Endothelial cell of umbilical vein (primary cell): ENCODE results near the gene ATRNL1. TPM values are rescaled to one million over a fixed set of nuclear protein-coding genes. Genes with fewer than 3 reads are reported as not detected.

Experiments
- BruUV-seq: library from RNA; stranded (reverse); fragments of 400-500 nt; replicated peaks from 2 replicates; lab custom pipeline; 2021; lab: Mats Ljungman, UMichigan
- CTCF ChIA-PET: fragments of 300-600, 350-600 bp; sonication (Branson Sonifier 250); formaldehyde crosslinking; loops from one replicate; lab custom pipeline; 2021; ENCODE audit warnings: antibody characterized with exemption, inconsistent platforms; lab: Charles Lee
- POLR2A ChIA-PET: fragments of 300-600, 350-600 bp; sonication (Branson Sonifier 250); formaldehyde crosslinking; loops from one replicate; lab custom pipeline; 2021; ENCODE audit warnings: antibody characterized with exemption, inconsistent platforms; lab: Charles Lee
- DNase-seq: peaks from one replicate; pipeline ENCODE4 v3.0.0-alpha.2; 2011; ENCODE audit warnings: low read depth, low spot score
- FAIRE-seq: peaks from 2 replicates; lab custom pipeline; 2011; peaks lifted over from hg19 to GRCh38; lab: Jason Lieb, UNC
- H2AFZ ChIP-seq: 2 replicates; pipeline ENCODE4 v1.6.0; 2012; ENCODE audit warnings: low read depth, low read length, control low read depth, inconsistent platforms
- H3K27ac ChIP-seq: 2 replicates; pipeline ENCODE4 v1.5.1; 2011; ENCODE audit warnings: low read depth, mild to moderate bottlenecking, control low read depth, low read length, moderate library complexity; ENCODE audit not compliant: insufficient read depth
- H3K27me3 ChIP-seq, 2 experiments: 2 replicates each; pipeline versions ENCODE4 v1.6.0 to v1.6.1; 2011; ENCODE audit warnings: low read length in 2 of 2, mixed read lengths in 1 of 2; ENCODE audit not compliant: control insufficient read depth in 2 of 2, insufficient read depth in 2 of 2
- H3K36me3 ChIP-seq, 2 experiments: 2 replicates in 1 of 2; 3 replicates in 1 of 2; pipeline ENCODE4 v1.5.1; 2011; ENCODE audit warnings: low read length in 2 of 2, mild to moderate bottlenecking in 1 of 2, moderate library complexity in 1 of 2; ENCODE audit not compliant: control insufficient read depth in 2 of 2, insufficient read depth in 2 of 2; ENCODE audit errors: extremely low read depth in 1 of 2
- H3K4me1 ChIP-seq: 3 replicates; pipeline ENCODE4 v1.5.1; 2011; ENCODE audit warnings: mild to moderate bottlenecking, low read length; ENCODE audit not compliant: control insufficient read depth, insufficient read depth; ENCODE audit errors: extremely low read depth
- H3K4me2 ChIP-seq: 2 replicates; pipeline ENCODE4 v1.6.1; 2011; ENCODE audit warnings: low read length, control low read depth, mixed read lengths; ENCODE audit not compliant: insufficient read depth
- H3K4me3 ChIP-seq, 3 experiments: fragments of 200-600 bp in 1 of 3; sonication (generic), shearing (Covaris generic) in 1 of 3; replicated peaks in 1 of 3; 2 replicates each; pipeline ENCODE4 v1.5.1; 2011 to 2016; ENCODE audit warnings: control low read depth in 3 of 3, low read length in 3 of 3, mild to moderate bottlenecking in 2 of 3, inconsistent platforms in 1 of 3, low read depth in 1 of 3, moderate library complexity in 1 of 3; ENCODE audit not compliant: insufficient read depth in 1 of 3
- H3K79me2 ChIP-seq: 2 replicates; pipeline ENCODE4 v1.6.0; 2012; ENCODE audit warnings: low read length, inconsistent platforms; ENCODE audit not compliant: control insufficient read depth, insufficient read depth
- H3K9ac ChIP-seq: replicated peaks from 2 replicates; pipeline ENCODE3; 2011; ENCODE audit warnings: low read length, control low read depth; ENCODE audit not compliant: insufficient read depth; ENCODE audit errors: extremely low read depth
- H3K9me1 ChIP-seq: replicated peaks from 3 replicates; pipeline ENCODE4 v1.6.0; 2011; ENCODE audit warnings: mild to moderate bottlenecking, low read length; ENCODE audit not compliant: control insufficient read depth, insufficient read depth; ENCODE audit errors: extremely low read depth
- H3K9me3 ChIP-seq: replicated peaks from 2 replicates; pipeline ENCODE4 v1.5.1; 2012; ENCODE audit warnings: low read length, inconsistent platforms; ENCODE audit not compliant: control insufficient read depth, insufficient read depth
- H4K20me1 ChIP-seq: replicated peaks from 2 replicates; pipeline ENCODE3; 2011; ENCODE audit warnings: mild to moderate bottlenecking, low read length; ENCODE audit not compliant: control insufficient read depth, insufficient read depth; ENCODE audit errors: extremely low read depth
- CTCF ChIP-seq, 2 donors: IDR thresholded peaks; 1 replicate in 1 of 2; 2 replicates in 1 of 2; pipeline ENCODE4 v1.5.1; 2011; ENCODE audit warnings: low read length in 2 of 2, mild to moderate bottlenecking in 2 of 2, moderate library complexity in 2 of 2, control low read depth in 1 of 2, inconsistent platforms in 1 of 2, low read depth in 1 of 2; ENCODE audit not compliant: insufficient read depth in 1 of 2; ENCODE audit errors: extremely low read depth in 1 of 2
- EZH2 ChIP-seq: IDR thresholded peaks from 2 replicates; pipeline ENCODE4 v1.6.1; 2012; ENCODE audit warnings: borderline replicate concordance, low read depth, mild to moderate bottlenecking, moderate library complexity, low read length, inconsistent platforms; ENCODE audit not compliant: severe bottlenecking
- FOS ChIP-seq: IDR thresholded peaks from 2 replicates; pipeline ENCODE4 v1.6.1; 2011; ENCODE audit warnings: mild to moderate bottlenecking, low read length, moderate library complexity, borderline replicate concordance; ENCODE audit not compliant: insufficient read depth
- GATA2 ChIP-seq: IDR thresholded peaks from 2 replicates; pipeline ENCODE4 v1.7.0; 2011; ENCODE audit warnings: low read depth, mild to moderate bottlenecking, moderate library complexity, mixed read lengths, low read length; ENCODE audit not compliant: insufficient read length, insufficient read depth
- JUN ChIP-seq: IDR thresholded peaks from 2 replicates; pipeline ENCODE4 v1.6.1; 2011; ENCODE audit warnings: borderline replicate concordance, low read depth; ENCODE audit not compliant: insufficient read length, insufficient read depth
- MAX ChIP-seq: IDR thresholded peaks from 2 replicates; pipeline ENCODE4 v1.6.1; 2011; ENCODE audit not compliant: insufficient read depth, insufficient read length
- MYC ChIP-seq: IDR thresholded peaks from one replicate; pipeline ENCODE4 v1.6.1; 2011; ENCODE audit warnings: mild to moderate bottlenecking, low read depth, low read length
- POLR2A ChIP-seq: IDR thresholded peaks from 2 replicates; pipeline ENCODE4 v1.6.1; 2012; ENCODE audit warnings: low read depth, mild to moderate bottlenecking, control low read depth, low read length
- POLR2AphosphoS5 ChIP-seq: IDR thresholded peaks from 2 replicates; pipeline ENCODE4 v1.6.1; 2012; ENCODE audit warnings: low read depth, mild to moderate bottlenecking, control low read depth, low read length, moderate library complexity; ENCODE audit not compliant: insufficient read depth
- dilution Hi-C: fragments of 300-500 bp; cut with MboI; formaldehyde crosslinking; loops from one replicate; pipeline ENCODE4 v1.15.0; 2019; ENCODE audit warnings: low sequenced_read_pairs; ENCODE audit not compliant: extremely low pct_ligation_motif_present
- intact Hi-C: fragments of 100-400 bp; cut with micrococcal nuclease; formaldehyde crosslinking; loops from one replicate; pipeline ENCODE4 v1.10.0; 2022
- polyA plus RNA-seq, 4 experiments: library from polyadenylated mRNA; depleted of rRNA in 3 of 4; stranded (reverse) in 3 of 4; unstranded in 1 of 4; fragments of >200 nt; gene quantifications; 2 replicates each; pipeline versions ENCODE4 v1.2.1 to v1.2.3, GENCODE V29; 2011 to 2012; ENCODE audit warnings: missing spikeins in 1 of 4
- total RNA-seq: library from RNA; stranded (reverse); gene quantifications from 2 replicates; pipeline ENCODE4 v1.2.3, GENCODE V29; 2021

ATRNL1 gene
- total and polyA plus RNA-seq, 2 donors (not counting 3 experiments of a cell fraction or from before 2014, with no cell fraction given), result not detected

GRCh38 chr10:115895166-115895565 lies 802.0 kb downstream of the ATRNL1 start:
- ChIA-PET POLR2A (no interaction called here), CTCF (interaction anchor here (0.9 kb wide), 1 partner anchor 17 kb away, joined by 3 read pairs; no protein-coding TSS in a partner anchor)
- Histone ChIP-seq H4K20me1 (no peaks in the 10 kb centered on the region), H3K27ac (no peak overlapping the region), H3K4me1 (no peaks in the 10 kb centered on the region), H3K27me3 (no peaks in the 10 kb centered on the region), H3K4me2 (no peak overlapping the region), H3K9me1 (no peaks in the 10 kb centered on the region), H3K4me3 (no peak overlapping the region), H2AFZ (no peak overlapping the region), H3K9me3 (no peaks in the 10 kb centered on the region), H3K36me3 (no peaks in the 10 kb centered on the region), H3K79me2 (no peaks in the 10 kb centered on the region), H3K9ac (no peak overlapping the region)
- intact Hi-C loops, result no loop called here
- no TSS peak for BruUV-seq
- dilution Hi-C loops, result no loop called here
- FAIRE-seq (no peak), DNase-seq (no peak)
- TF ChIP-seq JUN, result no peak
- TF ChIP-seq FOS, result no peak
- no peak for TF ChIP-seq GATA2
- no peak for TF ChIP-seq MAX

- Histone ChIP-seq H3K27me3 (no peaks in the 10 kb centered on the region), H2AFZ (no peak overlapping the region), H3K36me3 (no peaks in the 10 kb centered on the region), H3K4me3 (no peak overlapping the region), H3K4me2 (no peak overlapping the region), H3K9ac (no peak overlapping the region), H3K9me3 (no peaks in the 10 kb centered on the region), H3K27ac (no peak overlapping the region), H3K9me1 (no peaks in the 10 kb centered on the region), H4K20me1 (no peaks in the 10 kb centered on the region), H3K79me2 (no peaks in the 10 kb centered on the region), H3K4me1 (no peaks in the 10 kb centered on the region)
- DNase-seq (no peak), FAIRE-seq (no peak)
- no TSS peak for BruUV-seq
- no peak for TF ChIP-seq EZH2
- TF ChIP-seq FOS, result no peak
- TF ChIP-seq CTCF (IDR thresholded peaks at IDR 0.05; ENCODE audit: extremely low read depth in 1 of 2, insufficient read depth in 1 of 2, low read depth in 1 of 2, low read length in 2 of 2), result no peak
- TF ChIP-seq POLR2AphosphoS5, result no peak
- no peak for TF ChIP-seq JUN
- no peak for TF ChIP-seq GATA2
- TF ChIP-seq MYC, result no peak
- TF ChIP-seq MAX, result no peak
- TF ChIP-seq POLR2A, result no peak
- ChIA-PET CTCF (interaction anchor here (1.0 kb wide), 1 partner anchor 30 kb away, joined by 3 read pairs; no protein-coding TSS in a partner anchor), POLR2A (no interaction called here)
- dilution Hi-C loops (no loop called here), intact Hi-C loops (no loop called here)
Observed at GRCh38 chr10:115898242-115898641, 805.1 kb downstream of the ATRNL1 start.
